ENCODE results near the gene LAMC2.
"Not testable (repeated sequence)": the region's sequence is repeated elsewhere in the genome, so short reads cannot be mapped to it uniquely, and the experiment has no call there.

LAMC2 gene

DNA sequence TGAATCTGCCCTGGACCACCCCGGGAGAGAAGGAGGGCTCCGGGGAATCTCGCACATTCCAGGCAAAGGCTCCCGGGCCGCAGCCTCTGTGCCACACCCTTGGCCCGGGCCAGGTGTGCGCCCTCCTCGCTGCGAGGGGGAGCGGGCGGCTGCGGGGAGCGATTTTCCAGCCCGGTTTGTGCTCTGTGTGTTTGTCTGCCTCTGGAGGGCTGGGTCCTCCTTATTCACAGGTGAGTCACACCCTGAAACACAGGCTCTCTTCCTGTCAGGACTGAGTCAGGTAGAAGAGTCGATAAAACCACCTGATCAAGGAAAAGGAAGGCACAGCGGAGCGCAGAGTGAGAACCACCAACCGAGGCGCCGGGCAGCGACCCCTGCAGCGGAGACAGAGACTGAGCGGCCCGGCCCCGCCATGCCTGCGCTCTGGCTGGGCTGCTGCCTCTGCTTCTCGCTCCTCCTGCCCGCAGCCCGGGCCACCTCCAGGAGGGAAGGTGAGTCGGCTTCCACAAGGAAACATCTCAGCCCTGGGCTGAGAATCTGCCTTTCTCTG, at the start of gene LAMC2:
Gene LAMC2, plus strand, starts transcription at position 324 of the 550 bp plus-strand sequence. Its CDS starts 89 bp downstream, at position 413.
- H3K4me3 ChIP-seq (ENCODE audit: low read depth, low read length) = peak within 1 kb of the TSS; percentile 78
- peak within 1 kb of the TSS; percentile 74 for H3K9ac ChIP-seq (ENCODE audit: low read depth, low read length)
- H3K36me3 ChIP-seq (ENCODE audit: control insufficient read depth, insufficient read depth, low read length) = no peaks in the 10 kb centered on the region
- H3K27me3 ChIP-seq (ENCODE audit: control insufficient read depth, insufficient read depth, low read length) = no peaks in the 10 kb centered on the region
- H3K4me1 ChIP-seq (ENCODE audit: control insufficient read depth, insufficient read depth, low read length) = peaks cover 5% of the 10 kb centered on the region
- no peaks in the 10 kb centered on the region for H3K9me3 ChIP-seq (ENCODE audit: control insufficient read depth, insufficient read depth, low read length)

DNA sequence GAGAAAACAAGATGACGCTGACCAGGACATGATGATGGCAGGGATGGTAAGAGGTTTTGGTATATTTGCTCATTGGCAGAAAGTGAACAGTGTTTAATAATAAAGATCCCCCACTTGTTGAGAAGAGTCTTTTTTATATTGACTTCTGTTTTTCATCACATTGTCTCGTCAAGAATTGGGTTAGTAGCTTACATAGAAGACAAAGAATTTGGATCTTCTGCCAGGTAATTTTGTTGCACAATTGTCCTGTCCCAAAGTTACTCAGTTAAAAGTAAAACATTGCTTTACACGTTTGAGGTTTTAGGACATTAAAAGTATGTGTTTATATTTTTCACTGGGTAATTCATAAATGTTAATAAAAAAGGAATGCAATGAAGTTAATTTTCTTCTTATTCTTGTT, 48.3 kb upstream of the LAMC2 start:
- Histone ChIP-seq H3K4me3 (ENCODE audit: low read depth, low read length) (no peak overlapping the region), H3K9ac (ENCODE audit: low read depth, low read length) (no peak overlapping the region), H3K9me3 (ENCODE audit: control insufficient read depth, insufficient read depth, low read length) (no peaks in the 10 kb centered on the region), H3K27me3 (ENCODE audit: control insufficient read depth, insufficient read depth, low read length) (no peaks in the 10 kb centered on the region), H3K36me3 (ENCODE audit: control insufficient read depth, insufficient read depth, low read length) (peaks cover 24% of the 10 kb centered on the region), H3K4me1 (ENCODE audit: control insufficient read depth, insufficient read depth, low read length) (no peaks in the 10 kb centered on the region)

DNA sequence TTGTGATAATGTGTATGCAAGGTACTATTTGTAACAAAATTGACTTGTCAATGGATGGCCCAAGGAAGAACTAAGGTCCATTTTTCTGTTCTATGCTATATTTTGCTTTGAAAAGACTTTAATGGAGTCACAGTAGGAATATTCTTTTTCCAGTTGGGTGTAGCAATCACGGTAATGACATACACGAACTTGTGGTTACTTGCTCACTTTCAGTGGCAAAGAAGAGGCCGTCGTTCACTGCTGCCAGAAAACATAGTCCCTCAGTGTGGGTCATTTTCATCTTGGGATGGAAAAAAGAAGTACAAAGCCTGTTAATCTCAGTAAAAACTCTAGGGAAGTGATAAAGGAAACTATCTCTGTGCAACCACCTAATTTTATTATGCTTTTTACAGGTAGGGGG, 47.8 kb upstream of the LAMC2 start:
- Histone ChIP-seq H3K9ac (ENCODE audit: low read depth, low read length) (no peak overlapping the region), H3K36me3 (ENCODE audit: control insufficient read depth, insufficient read depth, low read length) (peaks cover 23% of the 10 kb centered on the region), H3K9me3 (ENCODE audit: control insufficient read depth, insufficient read depth, low read length) (no peaks in the 10 kb centered on the region), H3K27me3 (ENCODE audit: control insufficient read depth, insufficient read depth, low read length) (no peaks in the 10 kb centered on the region), H3K4me3 (ENCODE audit: low read depth, low read length) (no peak overlapping the region), H3K4me1 (ENCODE audit: control insufficient read depth, insufficient read depth, low read length) (no peaks in the 10 kb centered on the region)

DNA sequence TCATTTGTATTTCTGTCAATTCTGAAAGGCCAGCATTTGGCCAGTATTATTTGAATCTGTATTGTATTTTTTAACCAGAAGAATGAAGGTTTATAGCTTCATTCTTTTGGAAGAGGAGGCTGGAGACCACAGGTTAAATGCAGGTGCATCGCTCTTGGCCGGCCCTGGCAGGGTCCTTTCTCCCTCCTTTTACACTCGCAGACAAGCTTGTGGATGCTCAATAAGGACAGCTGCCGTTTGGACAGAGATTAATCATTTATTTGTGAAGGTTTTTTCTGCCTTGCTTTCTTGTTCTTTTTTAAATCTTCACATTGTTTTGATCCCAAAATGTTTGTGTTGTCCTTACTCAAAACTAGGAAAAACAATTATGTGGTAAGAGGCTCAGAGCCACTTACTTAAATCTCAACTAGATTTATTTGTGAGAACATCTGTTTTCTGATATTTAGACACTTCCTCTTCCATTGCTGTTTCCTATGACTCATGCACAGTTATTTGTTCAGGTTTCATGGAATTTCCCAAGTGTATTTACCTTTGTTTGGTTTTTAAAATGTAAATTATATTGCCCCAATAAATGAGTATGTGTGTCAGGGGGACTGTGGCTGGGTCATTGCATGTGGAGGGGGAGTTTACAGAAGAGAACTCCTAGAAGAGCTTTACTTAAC, 46.7 kb upstream of the LAMC2 start:
- H3K27me3 ChIP-seq (ENCODE audit: control insufficient read depth, insufficient read depth, low read length) = no peaks in the 10 kb centered on the region
- no peak overlapping the region for H3K9ac ChIP-seq (ENCODE audit: low read depth, low read length)
- H3K4me3 ChIP-seq (ENCODE audit: low read depth, low read length) = no peak overlapping the region
- peaks cover 20% of the 10 kb centered on the region for H3K36me3 ChIP-seq (ENCODE audit: control insufficient read depth, insufficient read depth, low read length)
- no peaks in the 10 kb centered on the region for H3K4me1 ChIP-seq (ENCODE audit: control insufficient read depth, insufficient read depth, low read length)
- H3K9me3 ChIP-seq (ENCODE audit: control insufficient read depth, insufficient read depth, low read length) = no peaks in the 10 kb centered on the region

DNA sequence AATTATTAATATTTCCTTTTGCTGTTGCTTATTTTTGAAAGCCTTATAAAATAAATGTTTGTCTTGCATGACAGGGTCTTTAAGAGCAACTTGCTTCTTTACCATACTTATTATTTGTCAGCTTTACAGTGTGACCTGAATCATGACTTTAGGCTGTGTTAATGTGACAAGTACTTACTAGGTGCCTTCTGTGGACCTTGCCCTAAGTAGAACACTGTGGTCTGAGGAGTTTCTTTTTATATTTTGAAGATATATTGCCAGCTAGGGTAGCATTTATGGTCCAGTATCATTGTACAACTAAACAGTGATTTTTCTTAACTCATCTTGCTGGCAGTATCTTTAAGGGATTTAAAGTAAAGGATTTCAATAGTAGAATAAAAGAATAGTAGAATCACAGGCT, 45.4 kb upstream of the LAMC2 start:
- Histone ChIP-seq H3K27me3 (ENCODE audit: control insufficient read depth, insufficient read depth, low read length) (no peaks in the 10 kb centered on the region), H3K4me3 (ENCODE audit: low read depth, low read length) (no peak overlapping the region), H3K9ac (ENCODE audit: low read depth, low read length) (no peak overlapping the region), H3K36me3 (ENCODE audit: control insufficient read depth, insufficient read depth, low read length) (peaks cover 14% of the 10 kb centered on the region), H3K4me1 (ENCODE audit: control insufficient read depth, insufficient read depth, low read length) (no peaks in the 10 kb centered on the region), H3K9me3 (ENCODE audit: control insufficient read depth, insufficient read depth, low read length) (no peaks in the 10 kb centered on the region)

DNA sequence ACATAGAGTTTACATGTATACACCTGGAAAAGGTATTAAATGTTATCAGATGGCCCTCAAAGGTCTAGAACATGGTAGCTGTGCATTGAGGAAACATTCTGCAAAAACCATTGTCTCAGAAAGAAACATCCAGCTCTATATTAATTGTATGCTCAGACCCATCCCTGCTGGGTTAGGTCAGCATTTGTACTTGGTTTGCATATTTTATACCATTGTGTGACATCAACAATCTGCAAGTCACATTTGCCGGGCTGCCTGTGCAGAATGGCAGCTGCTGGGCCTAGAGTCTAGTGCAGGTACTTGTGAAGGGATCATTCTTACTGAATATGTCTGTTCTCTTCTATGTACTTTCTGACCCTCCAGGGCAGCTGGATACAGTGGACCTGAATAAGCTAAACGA, 43.9 kb upstream of the LAMC2 start:
- H3K9ac ChIP-seq (ENCODE audit: low read depth, low read length) = no peak overlapping the region
- no peaks in the 10 kb centered on the region for H3K9me3 ChIP-seq (ENCODE audit: control insufficient read depth, insufficient read depth, low read length)
- H3K4me1 ChIP-seq (ENCODE audit: control insufficient read depth, insufficient read depth, low read length) = no peaks in the 10 kb centered on the region
- H3K36me3 ChIP-seq (ENCODE audit: control insufficient read depth, insufficient read depth, low read length) = peaks cover 14% of the 10 kb centered on the region
- no peak overlapping the region for H3K4me3 ChIP-seq (ENCODE audit: low read depth, low read length)
- no peaks in the 10 kb centered on the region for H3K27me3 ChIP-seq (ENCODE audit: control insufficient read depth, insufficient read depth, low read length)

DNA sequence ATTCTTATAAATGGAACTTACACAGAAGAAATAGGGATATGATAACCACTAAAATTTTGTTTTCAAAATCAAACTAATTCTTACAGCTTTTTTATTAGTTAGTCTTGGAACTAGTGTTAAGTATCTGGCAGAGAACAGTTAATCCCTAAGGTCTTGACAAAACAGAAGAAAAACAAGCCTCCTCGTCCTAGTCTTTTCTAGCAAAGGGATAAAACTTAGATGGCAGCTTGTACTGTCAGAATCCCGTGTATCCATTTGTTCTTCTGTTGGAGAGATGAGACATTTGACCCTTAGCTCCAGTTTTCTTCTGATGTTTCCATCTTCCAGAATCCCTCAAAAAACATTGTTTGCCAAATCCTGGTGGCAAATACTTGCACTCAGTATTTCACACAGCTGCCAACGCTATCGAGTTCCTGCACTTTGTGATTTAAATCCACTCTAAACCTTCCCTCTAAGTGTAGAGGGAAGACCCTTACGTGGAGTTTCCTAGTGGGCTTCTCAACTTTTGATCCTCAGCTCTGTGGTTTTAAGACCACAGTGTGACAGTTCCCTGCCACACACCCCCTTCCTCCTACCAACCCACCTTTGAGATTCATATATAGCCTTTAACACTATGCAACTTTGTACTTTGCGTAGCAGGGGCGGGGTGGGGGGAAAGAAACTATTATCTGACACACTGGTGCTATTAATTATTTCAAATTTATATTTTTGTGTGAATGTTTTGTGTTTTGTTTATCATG, 42.3 kb upstream of the LAMC2 start:
- peaks cover 14% of the 10 kb centered on the region for H3K36me3 ChIP-seq (ENCODE audit: control insufficient read depth, insufficient read depth, low read length)

DNA sequence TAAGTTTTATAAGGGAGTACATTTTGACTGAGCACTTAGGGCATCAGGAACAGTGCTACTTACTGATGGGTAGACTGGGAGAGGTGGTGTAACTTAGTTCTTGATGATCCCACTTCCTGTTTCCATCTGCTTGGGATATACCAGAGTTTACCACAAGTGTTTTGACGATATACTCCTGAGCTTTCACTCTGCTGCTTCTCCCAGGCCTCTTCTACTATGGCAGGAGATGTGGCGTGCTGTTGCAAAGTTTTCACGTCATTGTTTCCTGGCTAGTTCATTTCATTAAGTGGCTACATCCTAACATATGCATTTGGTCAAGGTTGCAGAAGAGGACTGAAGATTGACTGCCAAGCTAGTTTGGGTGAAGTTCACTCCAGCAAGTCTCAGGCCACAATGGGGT, 41.3 kb upstream of the LAMC2 start:
- H3K27me3 ChIP-seq (ENCODE audit: control insufficient read depth, insufficient read depth, low read length) = no peaks in the 10 kb centered on the region
- H3K4me1 ChIP-seq (ENCODE audit: control insufficient read depth, insufficient read depth, low read length) = no peaks in the 10 kb centered on the region
- peaks cover 14% of the 10 kb centered on the region for H3K36me3 ChIP-seq (ENCODE audit: control insufficient read depth, insufficient read depth, low read length)
- H3K9me3 ChIP-seq (ENCODE audit: control insufficient read depth, insufficient read depth, low read length) = no peaks in the 10 kb centered on the region
- H3K9ac ChIP-seq (ENCODE audit: low read depth, low read length) = no peak overlapping the region
- H3K4me3 ChIP-seq (ENCODE audit: low read depth, low read length) = no peak overlapping the region

More for the DNA sequence above, 42.3 kb upstream of the LAMC2 start:
- Histone ChIP-seq H3K9me3 (ENCODE audit: control insufficient read depth, insufficient read depth, low read length) (no peaks in the 10 kb centered on the region), H3K4me1 (ENCODE audit: control insufficient read depth, insufficient read depth, low read length) (no peaks in the 10 kb centered on the region), H3K9ac (ENCODE audit: low read depth, low read length) (no peak overlapping the region), H3K27me3 (ENCODE audit: control insufficient read depth, insufficient read depth, low read length) (no peaks in the 10 kb centered on the region), H3K4me3 (ENCODE audit: low read depth, low read length) (no peak overlapping the region)

DNA sequence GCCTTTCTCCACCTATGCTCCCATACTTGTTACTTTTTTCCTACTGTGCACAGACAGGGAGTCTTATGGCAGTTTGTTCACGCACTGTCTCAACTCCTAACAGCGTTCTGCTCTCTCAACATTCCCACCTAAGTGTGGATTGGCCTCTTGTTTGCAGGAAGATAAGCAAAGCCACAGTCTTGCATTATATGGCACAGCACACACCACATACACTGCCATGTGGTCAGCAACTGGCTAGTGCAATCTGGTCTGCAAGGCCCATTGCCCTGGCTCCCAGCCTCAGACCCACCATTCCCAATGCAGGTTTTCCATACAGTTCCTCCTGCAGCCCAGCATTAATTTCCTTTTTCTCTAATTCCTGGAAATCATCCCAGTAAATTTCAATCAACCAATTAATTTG, 38.3 kb upstream of the LAMC2 start:
- Histone ChIP-seq H3K36me3 (ENCODE audit: control insufficient read depth, insufficient read depth, low read length) (peaks cover 4% of the 10 kb centered on the region), H3K4me1 (ENCODE audit: control insufficient read depth, insufficient read depth, low read length) (no peaks in the 10 kb centered on the region), H3K9ac (ENCODE audit: low read depth, low read length) (no peak overlapping the region), H3K9me3 (ENCODE audit: control insufficient read depth, insufficient read depth, low read length) (no peaks in the 10 kb centered on the region), H3K27me3 (ENCODE audit: control insufficient read depth, insufficient read depth, low read length) (no peaks in the 10 kb centered on the region), H3K4me3 (ENCODE audit: low read depth, low read length) (no peak overlapping the region)

DNA sequence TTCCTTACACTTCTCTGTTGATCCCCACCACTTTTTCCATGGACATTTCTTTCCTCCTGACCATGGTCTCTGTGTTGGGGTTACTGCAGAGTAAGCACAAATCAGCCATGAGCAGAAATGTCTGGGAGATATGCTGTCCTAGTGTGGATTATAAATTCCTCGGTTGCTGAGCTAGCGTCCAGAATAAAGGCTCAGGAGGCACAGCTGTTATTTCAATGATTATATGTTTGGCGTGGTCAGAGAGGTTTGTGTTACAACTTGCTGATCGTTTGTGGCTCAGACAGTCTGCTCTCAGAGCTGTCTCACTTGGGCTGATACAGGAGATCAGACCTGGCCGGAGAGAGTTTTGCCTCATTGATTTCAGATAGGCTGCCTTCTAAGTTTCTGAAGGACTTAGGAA, 37.5 kb upstream of the LAMC2 start:
- Histone ChIP-seq H3K4me3 (ENCODE audit: low read depth, low read length) (no peak overlapping the region), H3K9me3 (ENCODE audit: control insufficient read depth, insufficient read depth, low read length) (no peaks in the 10 kb centered on the region), H3K9ac (ENCODE audit: low read depth, low read length) (no peak overlapping the region), H3K27me3 (ENCODE audit: control insufficient read depth, insufficient read depth, low read length) (no peaks in the 10 kb centered on the region), H3K36me3 (ENCODE audit: control insufficient read depth, insufficient read depth, low read length) (no peaks in the 10 kb centered on the region), H3K4me1 (ENCODE audit: control insufficient read depth, insufficient read depth, low read length) (no peaks in the 10 kb centered on the region)

DNA sequence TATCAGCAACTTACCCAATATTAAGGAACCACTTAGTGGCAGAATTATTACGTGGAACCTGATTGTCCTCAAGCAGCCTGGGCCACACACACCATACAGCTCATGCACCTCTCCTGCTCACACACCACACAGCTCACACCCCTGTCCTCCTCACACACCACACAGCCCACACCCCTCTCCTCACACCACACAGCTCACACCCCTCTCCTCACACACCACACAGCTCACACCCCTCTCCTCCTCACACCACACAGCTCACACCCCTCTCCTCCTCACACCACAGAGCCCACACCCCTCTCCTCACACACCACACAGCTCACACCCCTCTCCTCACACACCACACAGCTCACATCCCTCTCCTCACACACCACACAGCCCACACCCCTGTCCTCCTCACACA, 36.8 kb upstream of the LAMC2 start:
- H3K9ac ChIP-seq (ENCODE audit: low read depth, low read length) = no peak overlapping the region
- no peaks in the 10 kb centered on the region for H3K36me3 ChIP-seq (ENCODE audit: control insufficient read depth, insufficient read depth, low read length)
- no peak overlapping the region for H3K4me3 ChIP-seq (ENCODE audit: low read depth, low read length)
- no peaks in the 10 kb centered on the region for H3K27me3 ChIP-seq (ENCODE audit: control insufficient read depth, insufficient read depth, low read length)
- no peaks in the 10 kb centered on the region for H3K9me3 ChIP-seq (ENCODE audit: control insufficient read depth, insufficient read depth, low read length)
- H3K4me1 ChIP-seq (ENCODE audit: control insufficient read depth, insufficient read depth, low read length) = no peaks in the 10 kb centered on the region

DNA sequence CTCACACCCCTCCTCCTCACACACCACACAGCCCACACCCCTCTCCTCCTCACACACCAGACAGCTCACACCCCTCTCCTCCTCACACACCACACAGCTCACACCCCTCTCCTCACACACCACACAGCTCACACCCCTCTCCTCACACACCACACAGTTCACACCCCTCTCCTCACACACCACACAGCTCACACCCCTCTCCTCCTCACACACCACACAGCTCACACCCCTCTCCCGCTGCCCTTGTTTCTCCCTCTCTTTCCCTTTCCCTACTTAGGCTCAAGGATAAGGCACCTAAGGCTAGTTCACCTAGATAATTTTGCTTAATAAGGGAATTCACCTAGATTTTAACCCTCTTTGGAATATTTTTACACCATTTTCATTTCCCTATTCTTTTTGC, 36.0 kb upstream of the LAMC2 start:
- not testable (repeated sequence) for H3K4me1 ChIP-seq (ENCODE audit: control insufficient read depth, insufficient read depth, low read length); H3K36me3 ChIP-seq (ENCODE audit: control insufficient read depth, insufficient read depth, low read length); H3K27me3 ChIP-seq (ENCODE audit: control insufficient read depth, insufficient read depth, low read length); H3K9ac ChIP-seq (ENCODE audit: low read depth, low read length); H3K4me3 ChIP-seq (ENCODE audit: low read depth, low read length); H3K9me3 ChIP-seq (ENCODE audit: control insufficient read depth, insufficient read depth, low read length)

All from iPS-15b (cell line).